Liver (tissue), 9 donors: ENCODE results near the gene EMP3. TPM values are rescaled to one million over a fixed set of nuclear protein-coding genes. Genes with fewer than 3 reads are reported as not detected.

Experiments used
- DNase-seq: peaks from one replicate; pipeline ENCODE4 v3.0.0-alpha.2; 2017; ENCODE audit warnings: low spot score
- H3K27ac ChIP-seq, 2 donors: one replicate each; pipeline ENCODE4 v1.7.0; 2013; ENCODE audit warnings: inconsistent platforms in 2 of 2, low read length in 2 of 2, control low read depth in 1 of 2, low read depth in 1 of 2, mild to moderate bottlenecking in 1 of 2
- H3K27me3 ChIP-seq, 4 donors: one replicate each; pipeline versions ENCODE4 v1.6.1 to v1.7.0; 2013; ENCODE audit warnings: low read length in 3 of 4, inconsistent platforms in 1 of 4, mild to moderate bottlenecking in 1 of 4, moderate library complexity in 1 of 4; ENCODE audit not compliant: control insufficient read depth in 4 of 4, insufficient read depth in 4 of 4
- H3K36me3 ChIP-seq, 4 donors: one replicate each; pipeline versions ENCODE4 v1.6.1 to v1.7.0; 2013; ENCODE audit warnings: low read length in 3 of 4, mild to moderate bottlenecking in 3 of 4, low read depth in 1 of 4, moderate library complexity in 1 of 4; ENCODE audit not compliant: control insufficient read depth in 4 of 4, insufficient read depth in 3 of 4
- H3K4me1 ChIP-seq, 4 donors: one replicate each; pipeline versions ENCODE4 v1.6.1 to v1.7.0; 2013; ENCODE audit warnings: low read length in 3 of 4, mild to moderate bottlenecking in 3 of 4, moderate library complexity in 1 of 4; ENCODE audit not compliant: control insufficient read depth in 4 of 4, insufficient read depth in 4 of 4
- H3K4me3 ChIP-seq, 3 donors: one replicate each; pipeline versions ENCODE4 v1.6.1 to v1.7.0; 2013; ENCODE audit warnings: low read length in 3 of 3, control low read depth in 1 of 3, low read depth in 1 of 3, mild to moderate bottlenecking in 1 of 3
- H3K9ac ChIP-seq, 2 donors: one replicate each; pipeline ENCODE4 v1.7.0; 2013; ENCODE audit warnings: low read length in 2 of 2, mild to moderate bottlenecking in 2 of 2, moderate library complexity in 2 of 2, control low read depth in 1 of 2, low read depth in 1 of 2
- H3K9me3 ChIP-seq, 4 donors: one replicate each; pipeline versions ENCODE4 v1.6.1 to v1.7.0; 2013; ENCODE audit warnings: low read length in 3 of 4; ENCODE audit not compliant: control insufficient read depth in 4 of 4
- EGR1 ChIP-seq, 2 donors: IDR thresholded peaks; 2 replicates each; pipeline ENCODE4 v1.6.1; 2016 to 2018; ENCODE audit warnings: antibody characterized with exemption in 2 of 2, low read depth in 2 of 2
- FOXA1 ChIP-seq: IDR thresholded peaks from 2 replicates; pipeline ENCODE4 v1.6.1; 2016; ENCODE audit warnings: antibody characterized with exemption
- FOXA2 ChIP-seq: IDR thresholded peaks from 2 replicates; pipeline ENCODE4 v1.6.1; 2016; ENCODE audit warnings: antibody characterized with exemption
- GABPA ChIP-seq, 2 donors: IDR thresholded peaks in 1 of 2; conservative IDR thresholded peaks in 1 of 2; 2 replicates each; pipeline ENCODE4 v1.6.1; 2016; ENCODE audit warnings: antibody characterized with exemption in 2 of 2, mild to moderate bottlenecking in 1 of 2, moderate library complexity in 1 of 2
- HNF4A ChIP-seq, 2 donors: conservative IDR thresholded peaks; 2 replicates each; pipeline ENCODE4 v1.6.1; 2016; ENCODE audit warnings: antibody characterized with exemption in 2 of 2, mild to moderate bottlenecking in 2 of 2
- HNF4G ChIP-seq: IDR thresholded peaks from 2 replicates; pipeline ENCODE4 v1.6.1; 2016; ENCODE audit warnings: antibody characterized with exemption
- JUND ChIP-seq, 2 donors: IDR thresholded peaks; 2 replicates each; pipeline ENCODE4 v1.6.1; 2016; ENCODE audit warnings: antibody characterized with exemption in 2 of 2
- NR2F2 ChIP-seq: IDR thresholded peaks from 2 replicates; pipeline ENCODE4 v1.6.1; 2016; ENCODE audit warnings: antibody characterized with exemption
- RAD21 ChIP-seq, 2 donors: IDR thresholded peaks; 2 replicates each; pipeline ENCODE4 v1.6.1; 2016; ENCODE audit warnings: antibody characterized with exemption in 2 of 2, mild to moderate bottlenecking in 2 of 2
- RXRA ChIP-seq, 2 donors: IDR thresholded peaks; 2 replicates each; pipeline ENCODE4 v1.6.1; 2017 to 2018; ENCODE audit warnings: antibody characterized with exemption in 2 of 2, mild to moderate bottlenecking in 1 of 2
- SP1 ChIP-seq: IDR thresholded peaks from 2 replicates; pipeline ENCODE4 v1.6.1; 2018; ENCODE audit warnings: antibody characterized with exemption, mild to moderate bottlenecking
- TAF1 ChIP-seq: conservative IDR thresholded peaks from 2 replicates; pipeline ENCODE4 v1.6.1; 2016; ENCODE audit warnings: antibody characterized with exemption, mild to moderate bottlenecking
- YY1 ChIP-seq: IDR thresholded peaks from 2 replicates; pipeline ENCODE4 v1.6.1; 2016; ENCODE audit warnings: antibody characterized with exemption, mild to moderate bottlenecking
- WGBS: extraction: QIAGEN DNeasy Blood & Tissue Kit; methylation state at CpG from one replicate; pipeline ENCODE4 v1.1.7; 2013; 5-methylcytosine and 5-hydroxymethylcytosine counted together
- polyA plus RNA-seq, 2 donors: library from polyadenylated mRNA; stranded (reverse) in 1 of 2; unstranded in 1 of 2; fragments of 200-250 nt in 1 of 2; fragments of >200 nt in 1 of 2; fragmentation: Nextera tagmentation in 1 of 2; extraction: Ambion mirVana in 1 of 2; gene quantifications; one replicate each; pipeline versions ENCODE4 v1.2.1 to v1.2.3, GENCODE V29; 2013 to 2015
- total RNA-seq, 2 donors: library from RNA; depleted of rRNA; stranded (reverse); fragments of >200 nt; gene quantifications; one replicate each; pipeline ENCODE4 v1.2.3, GENCODE V29; 2014
- TF ChIP-seq, protein P1 (sequence below): IDR thresholded peaks from 2 replicates; pipeline ENCODE4 v1.6.1; 2016; ENCODE audit warnings: antibody characterized with exemption
- TF ChIP-seq, protein P2 (sequence below): IDR thresholded peaks from 2 replicates; pipeline ENCODE4 v1.6.1; 2016; ENCODE audit warnings: antibody characterized with exemption, mild to moderate bottlenecking
- TF ChIP-seq, protein P3 (sequence below): fragments of 150-350 bp; IDR thresholded peaks from 2 replicates; pipeline ENCODE4 v1.5.1; 2017; ENCODE audit warnings: improper control_type of control experiment, low read depth, low read length; ENCODE audit not compliant: missing input control
- TF ChIP-seq, protein P4 (sequence below): IDR thresholded peaks from 2 replicates; pipeline ENCODE4 v1.6.1; 2016; ENCODE audit warnings: antibody characterized with exemption
- TF ChIP-seq, protein P5 (sequence below): IDR thresholded peaks from 2 replicates; pipeline ENCODE4 v1.6.1; 2016; ENCODE audit warnings: antibody characterized with exemption
- donor health status: healthy.
- donor health status: healthy.
- donor health status: healthy.
- donor health status: healthy.
- donor health status: healthy.

The EMP3 gene
- total and polyA plus RNA-seq, 4 donors, result 4.5 to 16.6 (median 11.7) TPM

DNA sequence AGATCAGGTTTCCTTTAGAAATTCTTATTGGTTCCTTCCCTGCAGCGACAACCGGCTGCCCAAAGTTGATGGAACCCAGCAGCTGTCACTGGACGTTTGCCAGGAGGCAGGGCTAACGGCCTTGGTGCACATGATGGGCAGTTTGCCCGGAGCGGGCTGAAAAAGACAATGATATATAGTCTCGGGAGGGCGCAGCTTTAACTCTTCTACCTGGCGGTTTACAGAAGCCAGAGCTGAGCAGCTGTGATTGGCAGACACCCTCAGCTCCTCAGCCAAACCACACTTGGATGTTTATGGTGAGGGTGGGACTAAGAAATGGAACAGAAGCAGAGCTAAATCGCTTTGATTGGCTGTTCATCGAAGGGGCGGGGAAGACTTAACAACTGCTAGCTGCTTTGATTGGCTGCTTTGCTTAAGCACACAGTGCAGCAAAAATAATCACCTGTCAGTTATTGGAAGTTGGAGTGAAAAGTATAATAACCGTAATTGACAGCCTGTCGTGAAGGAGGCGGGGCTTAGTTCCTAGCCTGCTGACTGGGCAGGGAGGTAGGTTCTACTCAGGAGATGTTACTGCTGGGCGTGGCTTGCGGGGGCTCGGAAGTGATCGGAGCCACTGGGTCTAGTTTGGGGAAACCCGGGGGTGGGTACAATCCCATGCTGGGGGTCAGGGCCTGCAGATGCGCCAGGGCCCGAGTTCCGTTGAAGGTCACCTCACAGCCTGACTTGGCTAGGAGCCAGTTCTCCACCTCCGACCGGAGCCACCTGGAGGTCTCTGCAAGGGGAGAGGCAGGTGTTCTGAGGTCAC, 7.5 kb downstream of the EMP3 start:
- Histone ChIP-seq H3K9ac (peak overlapping the region; percentile 42 to 58), H3K4me1 (peaks cover 2 to 28% (median 14%) of the 10 kb centered on the region in 4 donors), H3K27ac (peak overlapping the region; percentile 82 to 84), H3K36me3 (peaks cover 0 to 1% (median 0%) of the 10 kb centered on the region in 4 donors), H3K9me3 (no peaks in the 10 kb centered on the region), H3K4me3 (peak overlapping the region in 2 of 3 donors; percentile 28 to 46), H3K27me3 (no peaks in the 10 kb centered on the region)
- WGBS, result 7% methylated on average over 25 of the region's 25 CpGs
- TF ChIP-seq, protein P1, sequence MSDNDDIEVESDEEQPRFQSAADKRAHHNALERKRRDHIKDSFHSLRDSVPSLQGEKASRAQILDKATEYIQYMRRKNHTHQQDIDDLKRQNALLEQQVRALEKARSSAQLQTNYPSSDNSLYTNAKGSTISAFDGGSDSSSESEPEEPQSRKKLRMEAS, result peak; percentile 38
- TF ChIP-seq JUND (IDR thresholded peaks at IDR 0.05) (peak in 1 of 2 donors; percentile 52), YY1 (peak; percentile 48), EGR1 (IDR thresholded peaks at IDR 0.05; ENCODE audit: low read depth in 2 of 2) (no peak), HNF4G (no peak), SP1 (peak; percentile 86), RAD21 (IDR thresholded peaks at IDR 0.05) (no peak), GABPA (IDR thresholded peaks at IDR 0.05 in 1 of 2, conservative IDR thresholded peaks at IDR 0.05 in 1 of 2) (no peak), FOXA1 (peak; percentile 7), TAF1 (no peak), HNF4A (conservative IDR thresholded peaks at IDR 0.05) (no peak), RXRA (IDR thresholded peaks at IDR 0.05) (peak; percentile 25 to 48), FOXA2 (peak; percentile 24), NR2F2 (peak; percentile 15)
- TF ChIP-seq, protein P2, sequence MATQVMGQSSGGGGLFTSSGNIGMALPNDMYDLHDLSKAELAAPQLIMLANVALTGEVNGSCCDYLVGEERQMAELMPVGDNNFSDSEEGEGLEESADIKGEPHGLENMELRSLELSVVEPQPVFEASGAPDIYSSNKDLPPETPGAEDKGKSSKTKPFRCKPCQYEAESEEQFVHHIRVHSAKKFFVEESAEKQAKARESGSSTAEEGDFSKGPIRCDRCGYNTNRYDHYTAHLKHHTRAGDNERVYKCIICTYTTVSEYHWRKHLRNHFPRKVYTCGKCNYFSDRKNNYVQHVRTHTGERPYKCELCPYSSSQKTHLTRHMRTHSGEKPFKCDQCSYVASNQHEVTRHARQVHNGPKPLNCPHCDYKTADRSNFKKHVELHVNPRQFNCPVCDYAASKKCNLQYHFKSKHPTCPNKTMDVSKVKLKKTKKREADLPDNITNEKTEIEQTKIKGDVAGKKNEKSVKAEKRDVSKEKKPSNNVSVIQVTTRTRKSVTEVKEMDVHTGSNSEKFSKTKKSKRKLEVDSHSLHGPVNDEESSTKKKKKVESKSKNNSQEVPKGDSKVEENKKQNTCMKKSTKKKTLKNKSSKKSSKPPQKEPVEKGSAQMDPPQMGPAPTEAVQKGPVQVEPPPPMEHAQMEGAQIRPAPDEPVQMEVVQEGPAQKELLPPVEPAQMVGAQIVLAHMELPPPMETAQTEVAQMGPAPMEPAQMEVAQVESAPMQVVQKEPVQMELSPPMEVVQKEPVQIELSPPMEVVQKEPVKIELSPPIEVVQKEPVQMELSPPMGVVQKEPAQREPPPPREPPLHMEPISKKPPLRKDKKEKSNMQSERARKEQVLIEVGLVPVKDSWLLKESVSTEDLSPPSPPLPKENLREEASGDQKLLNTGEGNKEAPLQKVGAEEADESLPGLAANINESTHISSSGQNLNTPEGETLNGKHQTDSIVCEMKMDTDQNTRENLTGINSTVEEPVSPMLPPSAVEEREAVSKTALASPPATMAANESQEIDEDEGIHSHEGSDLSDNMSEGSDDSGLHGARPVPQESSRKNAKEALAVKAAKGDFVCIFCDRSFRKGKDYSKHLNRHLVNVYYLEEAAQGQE, result no peak
- TF ChIP-seq, protein P3, sequence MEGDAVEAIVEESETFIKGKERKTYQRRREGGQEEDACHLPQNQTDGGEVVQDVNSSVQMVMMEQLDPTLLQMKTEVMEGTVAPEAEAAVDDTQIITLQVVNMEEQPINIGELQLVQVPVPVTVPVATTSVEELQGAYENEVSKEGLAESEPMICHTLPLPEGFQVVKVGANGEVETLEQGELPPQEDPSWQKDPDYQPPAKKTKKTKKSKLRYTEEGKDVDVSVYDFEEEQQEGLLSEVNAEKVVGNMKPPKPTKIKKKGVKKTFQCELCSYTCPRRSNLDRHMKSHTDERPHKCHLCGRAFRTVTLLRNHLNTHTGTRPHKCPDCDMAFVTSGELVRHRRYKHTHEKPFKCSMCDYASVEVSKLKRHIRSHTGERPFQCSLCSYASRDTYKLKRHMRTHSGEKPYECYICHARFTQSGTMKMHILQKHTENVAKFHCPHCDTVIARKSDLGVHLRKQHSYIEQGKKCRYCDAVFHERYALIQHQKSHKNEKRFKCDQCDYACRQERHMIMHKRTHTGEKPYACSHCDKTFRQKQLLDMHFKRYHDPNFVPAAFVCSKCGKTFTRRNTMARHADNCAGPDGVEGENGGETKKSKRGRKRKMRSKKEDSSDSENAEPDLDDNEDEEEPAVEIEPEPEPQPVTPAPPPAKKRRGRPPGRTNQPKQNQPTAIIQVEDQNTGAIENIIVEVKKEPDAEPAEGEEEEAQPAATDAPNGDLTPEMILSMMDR, result no peak
- TF ChIP-seq, protein P4, sequence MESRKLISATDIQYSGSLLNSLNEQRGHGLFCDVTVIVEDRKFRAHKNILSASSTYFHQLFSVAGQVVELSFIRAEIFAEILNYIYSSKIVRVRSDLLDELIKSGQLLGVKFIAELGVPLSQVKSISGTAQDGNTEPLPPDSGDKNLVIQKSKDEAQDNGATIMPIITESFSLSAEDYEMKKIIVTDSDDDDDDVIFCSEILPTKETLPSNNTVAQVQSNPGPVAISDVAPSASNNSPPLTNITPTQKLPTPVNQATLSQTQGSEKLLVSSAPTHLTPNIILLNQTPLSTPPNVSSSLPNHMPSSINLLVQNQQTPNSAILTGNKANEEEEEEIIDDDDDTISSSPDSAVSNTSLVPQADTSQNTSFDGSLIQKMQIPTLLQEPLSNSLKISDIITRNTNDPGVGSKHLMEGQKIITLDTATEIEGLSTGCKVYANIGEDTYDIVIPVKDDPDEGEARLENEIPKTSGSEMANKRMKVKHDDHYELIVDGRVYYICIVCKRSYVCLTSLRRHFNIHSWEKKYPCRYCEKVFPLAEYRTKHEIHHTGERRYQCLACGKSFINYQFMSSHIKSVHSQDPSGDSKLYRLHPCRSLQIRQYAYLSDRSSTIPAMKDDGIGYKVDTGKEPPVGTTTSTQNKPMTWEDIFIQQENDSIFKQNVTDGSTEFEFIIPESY, result peak; percentile 12
- TF ChIP-seq, protein P5, sequence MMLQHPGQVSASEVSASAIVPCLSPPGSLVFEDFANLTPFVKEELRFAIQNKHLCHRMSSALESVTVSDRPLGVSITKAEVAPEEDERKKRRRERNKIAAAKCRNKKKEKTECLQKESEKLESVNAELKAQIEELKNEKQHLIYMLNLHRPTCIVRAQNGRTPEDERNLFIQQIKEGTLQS, result no peak
- DNase-seq, result peak; percentile 87
